K562 (cell line): ENCODE measurements around the gene HMCN1.

ENCODE experiments used
- BMI1 ChIP-seq: fragments of 150-350 bp; IDR thresholded peaks from 2 replicates; pipeline ENCODE4 v1.6.1; 2014; ENCODE audit warnings: low read length
- ZBTB7A ChIP-seq: IDR thresholded peaks from 2 replicates; pipeline ENCODE4 v1.6.1; 2011; ENCODE audit warnings: low read depth, mild to moderate bottlenecking, low read length, moderate library complexity, borderline replicate concordance; ENCODE audit not compliant: control insufficient read depth
- TF ChIP-seq, protein P1 (sequence below): sonication (generic); formaldehyde crosslinking; IDR thresholded peaks from 2 replicates; pipeline ENCODE4 v1.9.0; 2022; ENCODE audit warnings: mild to moderate bottlenecking, missing genetic modification reagents
- TF ChIP-seq, protein P2 (sequence below): fragments of 450-650 bp; IDR thresholded peaks from 2 replicates; pipeline ENCODE4 v1.6.1; 2016; ENCODE audit warnings: low read depth
- TF ChIP-seq, protein P3 (sequence below): sonication (generic); formaldehyde crosslinking; IDR thresholded peaks from 2 replicates; pipeline ENCODE4 v1.8.0; 2022; ENCODE audit warnings: mild to moderate bottlenecking, low read depth, missing genetic modification reagents
- TF ChIP-seq, protein P4 (sequence below): fragments of 450-650 bp; IDR thresholded peaks from 2 replicates; pipeline ENCODE4 v1.6.1; 2016; ENCODE audit warnings: missing biosample characterization, missing genetic modification characterization
- TF ChIP-seq, protein P5 (sequence below), 3 experiments: IDR thresholded peaks in 2 of 3; conservative IDR thresholded peaks in 1 of 3; 2 replicates each; pipeline ENCODE4 v1.5.1; 2011 to 2012; ENCODE audit warnings: low read length in 3 of 3, mild to moderate bottlenecking in 3 of 3, control low read depth in 2 of 3, improper control_type of control experiment in 1 of 3, inconsistent platforms in 1 of 3, low read depth in 1 of 3, mixed read lengths in 1 of 3, moderate library complexity in 1 of 3; ENCODE audit not compliant: insufficient read depth in 2 of 3
- TF ChIP-seq, protein P6 (sequence below): fragments of 250-450 bp; sonication (Bioruptor Pico); IDR thresholded peaks from 2 replicates; pipeline ENCODE4 v1.5.0; 2021
- TF ChIP-seq, protein P7 (sequence below): fragments of 450-650 bp; IDR thresholded peaks from 2 replicates; pipeline ENCODE4 v1.7.0; 2016; ENCODE audit warnings: borderline replicate concordance

DNA sequence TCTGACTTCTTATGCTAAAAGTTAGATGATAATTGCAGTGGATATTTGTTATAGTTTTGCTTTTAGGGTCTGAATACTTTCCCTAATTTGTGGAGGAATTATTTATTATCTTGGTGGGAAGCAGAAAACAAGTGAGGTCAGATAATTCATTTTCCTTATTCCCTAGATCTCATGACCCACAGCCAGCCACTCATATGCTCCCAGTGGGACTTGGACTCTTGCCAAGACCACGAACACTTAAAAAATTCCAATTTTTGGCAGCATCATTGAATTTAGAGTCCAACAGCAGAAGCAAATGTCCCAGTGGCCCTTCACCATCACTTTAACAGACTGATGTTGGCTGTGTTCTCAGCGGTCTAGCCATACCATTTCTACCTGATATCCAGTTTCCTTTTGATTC lies 204.2 kb downstream of the HMCN1 start:
- TF ChIP-seq, protein P1, sequence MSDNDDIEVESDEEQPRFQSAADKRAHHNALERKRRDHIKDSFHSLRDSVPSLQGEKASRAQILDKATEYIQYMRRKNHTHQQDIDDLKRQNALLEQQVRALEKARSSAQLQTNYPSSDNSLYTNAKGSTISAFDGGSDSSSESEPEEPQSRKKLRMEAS = no peak
- TF ChIP-seq, protein P2, sequence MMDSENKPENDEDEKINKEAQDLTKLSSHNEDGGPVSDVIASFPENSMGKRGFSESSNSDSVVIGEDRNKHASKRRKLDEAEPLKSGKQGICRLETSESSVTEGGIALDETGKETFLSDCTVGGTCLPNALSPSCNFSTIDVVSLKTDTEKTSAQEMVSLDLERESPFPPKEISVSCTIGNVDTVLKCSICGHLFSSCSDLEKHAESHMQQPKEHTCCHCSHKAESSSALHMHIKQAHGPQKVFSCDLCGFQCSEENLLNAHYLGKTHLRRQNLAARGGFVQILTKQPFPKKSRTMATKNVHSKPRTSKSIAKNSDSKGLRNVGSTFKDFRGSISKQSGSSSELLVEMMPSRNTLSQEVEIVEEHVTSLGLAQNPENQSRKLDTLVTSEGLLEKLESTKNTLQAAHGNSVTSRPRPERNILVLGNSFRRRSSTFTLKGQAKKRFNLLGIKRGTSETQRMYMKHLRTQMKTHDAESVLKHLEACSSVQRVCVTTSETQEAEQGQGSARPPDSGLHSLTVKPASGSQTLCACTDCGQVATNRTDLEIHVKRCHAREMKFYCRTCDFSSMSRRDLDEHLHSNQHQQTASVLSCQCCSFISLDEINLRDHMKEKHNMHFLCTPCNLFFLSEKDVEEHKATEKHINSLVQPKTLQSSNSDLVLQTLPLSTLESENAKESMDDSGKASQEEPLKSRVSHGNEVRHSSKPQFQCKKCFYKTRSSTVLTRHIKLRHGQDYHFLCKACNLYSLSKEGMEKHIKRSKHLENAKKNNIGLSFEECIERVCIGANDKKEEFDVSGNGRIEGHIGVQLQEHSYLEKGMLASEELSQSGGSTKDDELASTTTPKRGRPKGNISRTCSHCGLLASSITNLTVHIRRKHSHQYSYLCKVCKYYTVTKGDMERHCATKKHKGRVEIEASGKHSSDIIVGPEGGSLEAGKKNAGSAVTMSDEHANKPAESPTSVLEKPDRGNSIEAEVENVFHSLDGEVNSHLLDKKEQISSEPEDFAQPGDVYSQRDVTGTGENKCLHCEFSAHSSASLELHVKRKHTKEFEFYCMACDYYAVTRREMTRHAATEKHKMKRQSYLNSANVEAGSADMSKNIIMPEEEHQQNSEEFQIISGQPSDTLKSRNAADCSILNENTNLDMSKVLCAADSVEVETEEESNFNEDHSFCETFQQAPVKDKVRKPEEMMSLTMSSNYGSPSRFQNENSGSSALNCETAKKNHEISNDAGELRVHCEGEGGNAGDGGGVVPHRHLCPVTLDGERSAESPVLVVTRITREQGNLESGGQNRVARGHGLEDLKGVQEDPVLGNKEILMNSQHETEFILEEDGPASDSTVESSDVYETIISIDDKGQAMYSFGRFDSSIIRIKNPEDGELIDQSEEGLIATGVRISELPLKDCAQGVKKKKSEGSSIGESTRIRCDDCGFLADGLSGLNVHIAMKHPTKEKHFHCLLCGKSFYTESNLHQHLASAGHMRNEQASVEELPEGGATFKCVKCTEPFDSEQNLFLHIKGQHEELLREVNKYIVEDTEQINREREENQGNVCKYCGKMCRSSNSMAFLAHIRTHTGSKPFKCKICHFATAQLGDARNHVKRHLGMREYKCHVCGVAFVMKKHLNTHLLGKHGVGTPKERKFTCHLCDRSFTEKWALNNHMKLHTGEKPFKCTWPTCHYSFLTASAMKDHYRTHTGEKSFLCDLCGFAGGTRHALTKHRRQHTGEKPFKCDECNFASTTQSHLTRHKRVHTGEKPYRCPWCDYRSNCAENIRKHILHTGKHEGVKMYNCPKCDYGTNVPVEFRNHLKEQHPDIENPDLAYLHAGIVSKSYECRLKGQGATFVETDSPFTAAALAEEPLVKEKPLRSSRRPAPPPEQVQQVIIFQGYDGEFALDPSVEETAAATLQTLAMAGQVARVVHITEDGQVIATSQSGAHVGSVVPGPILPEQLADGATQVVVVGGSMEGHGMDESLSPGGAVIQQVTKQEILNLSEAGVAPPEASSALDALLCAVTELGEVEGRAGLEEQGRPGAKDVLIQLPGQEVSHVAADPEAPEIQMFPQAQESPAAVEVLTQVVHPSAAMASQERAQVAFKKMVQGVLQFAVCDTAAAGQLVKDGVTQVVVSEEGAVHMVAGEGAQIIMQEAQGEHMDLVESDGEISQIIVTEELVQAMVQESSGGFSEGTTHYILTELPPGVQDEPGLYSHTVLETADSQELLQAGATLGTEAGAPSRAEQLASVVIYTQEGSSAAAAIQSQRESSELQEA = no peak
- TF ChIP-seq, protein P3, sequence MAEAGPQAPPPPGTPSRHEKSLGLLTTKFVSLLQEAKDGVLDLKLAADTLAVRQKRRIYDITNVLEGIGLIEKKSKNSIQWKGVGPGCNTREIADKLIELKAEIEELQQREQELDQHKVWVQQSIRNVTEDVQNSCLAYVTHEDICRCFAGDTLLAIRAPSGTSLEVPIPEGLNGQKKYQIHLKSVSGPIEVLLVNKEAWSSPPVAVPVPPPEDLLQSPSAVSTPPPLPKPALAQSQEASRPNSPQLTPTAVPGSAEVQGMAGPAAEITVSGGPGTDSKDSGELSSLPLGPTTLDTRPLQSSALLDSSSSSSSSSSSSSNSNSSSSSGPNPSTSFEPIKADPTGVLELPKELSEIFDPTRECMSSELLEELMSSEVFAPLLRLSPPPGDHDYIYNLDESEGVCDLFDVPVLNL = no peak
- TF ChIP-seq, protein P4, sequence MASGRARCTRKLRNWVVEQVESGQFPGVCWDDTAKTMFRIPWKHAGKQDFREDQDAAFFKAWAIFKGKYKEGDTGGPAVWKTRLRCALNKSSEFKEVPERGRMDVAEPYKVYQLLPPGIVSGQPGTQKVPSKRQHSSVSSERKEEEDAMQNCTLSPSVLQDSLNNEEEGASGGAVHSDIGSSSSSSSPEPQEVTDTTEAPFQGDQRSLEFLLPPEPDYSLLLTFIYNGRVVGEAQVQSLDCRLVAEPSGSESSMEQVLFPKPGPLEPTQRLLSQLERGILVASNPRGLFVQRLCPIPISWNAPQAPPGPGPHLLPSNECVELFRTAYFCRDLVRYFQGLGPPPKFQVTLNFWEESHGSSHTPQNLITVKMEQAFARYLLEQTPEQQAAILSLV (tag) = no peak
- TF ChIP-seq ZBTB7A (no peak), BMI1 (no peak)
- TF ChIP-seq, protein P5, sequence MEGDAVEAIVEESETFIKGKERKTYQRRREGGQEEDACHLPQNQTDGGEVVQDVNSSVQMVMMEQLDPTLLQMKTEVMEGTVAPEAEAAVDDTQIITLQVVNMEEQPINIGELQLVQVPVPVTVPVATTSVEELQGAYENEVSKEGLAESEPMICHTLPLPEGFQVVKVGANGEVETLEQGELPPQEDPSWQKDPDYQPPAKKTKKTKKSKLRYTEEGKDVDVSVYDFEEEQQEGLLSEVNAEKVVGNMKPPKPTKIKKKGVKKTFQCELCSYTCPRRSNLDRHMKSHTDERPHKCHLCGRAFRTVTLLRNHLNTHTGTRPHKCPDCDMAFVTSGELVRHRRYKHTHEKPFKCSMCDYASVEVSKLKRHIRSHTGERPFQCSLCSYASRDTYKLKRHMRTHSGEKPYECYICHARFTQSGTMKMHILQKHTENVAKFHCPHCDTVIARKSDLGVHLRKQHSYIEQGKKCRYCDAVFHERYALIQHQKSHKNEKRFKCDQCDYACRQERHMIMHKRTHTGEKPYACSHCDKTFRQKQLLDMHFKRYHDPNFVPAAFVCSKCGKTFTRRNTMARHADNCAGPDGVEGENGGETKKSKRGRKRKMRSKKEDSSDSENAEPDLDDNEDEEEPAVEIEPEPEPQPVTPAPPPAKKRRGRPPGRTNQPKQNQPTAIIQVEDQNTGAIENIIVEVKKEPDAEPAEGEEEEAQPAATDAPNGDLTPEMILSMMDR (IDR thresholded peaks at IDR 0.05 in 2 of 3, conservative IDR thresholded peaks at IDR 0.05 in 1 of 3; ENCODE audit: insufficient read depth in 2 of 3, low read depth in 1 of 3, low read length in 3 of 3) = no peak
- TF ChIP-seq, protein P6, sequence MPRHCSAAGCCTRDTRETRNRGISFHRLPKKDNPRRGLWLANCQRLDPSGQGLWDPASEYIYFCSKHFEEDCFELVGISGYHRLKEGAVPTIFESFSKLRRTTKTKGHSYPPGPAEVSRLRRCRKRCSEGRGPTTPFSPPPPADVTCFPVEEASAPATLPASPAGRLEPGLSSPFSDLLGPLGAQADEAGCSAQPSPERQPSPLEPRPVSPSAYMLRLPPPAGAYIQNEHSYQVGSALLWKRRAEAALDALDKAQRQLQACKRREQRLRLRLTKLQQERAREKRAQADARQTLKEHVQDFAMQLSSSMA (CRISPR knock-in tag) = no peak
- TF ChIP-seq, protein P7, sequence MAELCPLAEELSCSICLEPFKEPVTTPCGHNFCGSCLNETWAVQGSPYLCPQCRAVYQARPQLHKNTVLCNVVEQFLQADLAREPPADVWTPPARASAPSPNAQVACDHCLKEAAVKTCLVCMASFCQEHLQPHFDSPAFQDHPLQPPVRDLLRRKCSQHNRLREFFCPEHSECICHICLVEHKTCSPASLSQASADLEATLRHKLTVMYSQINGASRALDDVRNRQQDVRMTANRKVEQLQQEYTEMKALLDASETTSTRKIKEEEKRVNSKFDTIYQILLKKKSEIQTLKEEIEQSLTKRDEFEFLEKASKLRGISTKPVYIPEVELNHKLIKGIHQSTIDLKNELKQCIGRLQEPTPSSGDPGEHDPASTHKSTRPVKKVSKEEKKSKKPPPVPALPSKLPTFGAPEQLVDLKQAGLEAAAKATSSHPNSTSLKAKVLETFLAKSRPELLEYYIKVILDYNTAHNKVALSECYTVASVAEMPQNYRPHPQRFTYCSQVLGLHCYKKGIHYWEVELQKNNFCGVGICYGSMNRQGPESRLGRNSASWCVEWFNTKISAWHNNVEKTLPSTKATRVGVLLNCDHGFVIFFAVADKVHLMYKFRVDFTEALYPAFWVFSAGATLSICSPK = no peak
